HUDEP-2 (cell line): ENCODE measurements around the gene C17orf50.
A peak's percentile ranks its signal among the peaks of the same experiment; 100 is the strongest.

ENCODE experiments used
- DNase-seq, 76 experiments: peaks; one replicate each; lab custom pipeline; 2025; ENCODE audit not compliant: unreplicated experiment in 76 of 76; lab: John Stamatoyannopoulos, UW

C17orf50 gene

GRCh38 chr17:35733366-35733765 lies 27.3 kb upstream of the C17orf50 start:
- DNase-seq, result no peak

GRCh38 chr17:35734396-35734795 lies 26.3 kb upstream of the C17orf50 start:
- DNase-seq, result no peak

GRCh38 chr17:35735036-35735805 lies 25.5 kb upstream of the C17orf50 start:
- DNase-seq, result no peak

GRCh38 chr17:35736236-35736635 lies 24.5 kb upstream of the C17orf50 start:
- DNase-seq, result no peak

GRCh38 chr17:35738519-35739133 lies 22.1 kb upstream of the C17orf50 start:
- no peak for DNase-seq

GRCh38 chr17:35740216-35740615 lies 20.5 kb upstream of the C17orf50 start:
- no peak for DNase-seq

- peak in 23 of 76 experiments; percentile 6 to 54 (median 30) for DNase-seq
Measured at GRCh38 chr17:35740997-35741931, 19.4 kb upstream of the C17orf50 start.

GRCh38 chr17:35742496-35742895 lies 18.2 kb upstream of the C17orf50 start:
- DNase-seq, result no peak

- DNase-seq, result no peak
Measured at GRCh38 chr17:35742896-35743477, 17.7 kb upstream of the C17orf50 start.

- peak in 42 of 76 experiments; percentile 3 to 55 (median 26) for DNase-seq
Measured at GRCh38 chr17:35743626-35744328, 16.9 kb upstream of the C17orf50 start.

GRCh38 chr17:35744830-35745229 lies 15.9 kb upstream of the C17orf50 start:
- no peak for DNase-seq

GRCh38 chr17:35745246-35745645 lies 15.4 kb upstream of the C17orf50 start:
- DNase-seq, result no peak

- DNase-seq, result no peak
Measured at GRCh38 chr17:35745749-35746320, 14.9 kb upstream of the C17orf50 start.

- peak in 71 of 76 experiments; percentile 16 to 90 (median 71) for DNase-seq
Measured at GRCh38 chr17:35747540-35748017, 13.1 kb upstream of the C17orf50 start.

- DNase-seq, result peak; percentile 39 to 96 (median 88)
Measured at GRCh38 chr17:35748341-35748841, 12.3 kb upstream of the C17orf50 start.

GRCh38 chr17:35748979-35749378 lies 11.7 kb upstream of the C17orf50 start:
- peak in 17 of 76 experiments; percentile 12 to 62 (median 41) for DNase-seq

- peak in 71 of 76 experiments; percentile 10 to 83 (median 58) for DNase-seq
Measured at GRCh38 chr17:35749560-35750412, 10.9 kb upstream of the C17orf50 start.
